ENCODE measurements around the gene SLC4A8.

DNA sequence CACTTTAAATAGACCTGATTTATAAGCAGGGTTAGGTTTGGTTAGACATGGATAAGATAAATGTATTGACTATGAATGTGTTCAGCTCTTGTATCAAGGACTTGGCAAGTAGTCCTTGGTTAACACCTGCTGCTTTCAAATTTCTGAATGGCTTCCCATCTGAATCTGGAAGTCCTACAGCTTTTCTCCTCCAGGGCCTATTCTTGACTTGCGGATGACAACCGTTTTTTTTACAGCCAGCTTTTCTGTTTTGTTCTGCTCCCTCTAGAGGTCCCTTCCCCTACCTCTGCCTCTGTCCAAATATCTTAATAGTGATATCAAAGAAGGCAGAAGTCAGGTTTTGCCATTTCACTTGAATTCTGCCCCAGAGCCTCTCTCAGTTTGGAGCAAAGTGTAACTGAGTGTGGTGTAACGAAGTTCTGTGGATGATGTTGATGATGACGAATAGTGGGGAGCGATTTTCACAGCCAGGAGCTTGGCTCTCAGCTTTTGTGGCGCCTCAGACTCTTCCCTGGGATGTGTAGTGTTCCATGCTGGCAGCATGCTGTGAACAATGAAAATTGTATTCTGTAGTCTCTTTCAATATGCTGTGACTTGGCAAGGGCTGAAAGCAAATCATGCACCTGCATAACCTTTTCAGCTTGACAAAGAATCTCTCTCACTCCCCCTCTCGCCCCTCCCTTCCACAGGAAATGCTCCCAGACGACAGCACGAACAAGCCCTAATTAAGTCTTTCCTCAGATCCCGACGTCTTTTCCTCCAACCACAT, 5.0 kb upstream of the SLC4A8 start:
- TF ChIP-seq, protein P1, sequence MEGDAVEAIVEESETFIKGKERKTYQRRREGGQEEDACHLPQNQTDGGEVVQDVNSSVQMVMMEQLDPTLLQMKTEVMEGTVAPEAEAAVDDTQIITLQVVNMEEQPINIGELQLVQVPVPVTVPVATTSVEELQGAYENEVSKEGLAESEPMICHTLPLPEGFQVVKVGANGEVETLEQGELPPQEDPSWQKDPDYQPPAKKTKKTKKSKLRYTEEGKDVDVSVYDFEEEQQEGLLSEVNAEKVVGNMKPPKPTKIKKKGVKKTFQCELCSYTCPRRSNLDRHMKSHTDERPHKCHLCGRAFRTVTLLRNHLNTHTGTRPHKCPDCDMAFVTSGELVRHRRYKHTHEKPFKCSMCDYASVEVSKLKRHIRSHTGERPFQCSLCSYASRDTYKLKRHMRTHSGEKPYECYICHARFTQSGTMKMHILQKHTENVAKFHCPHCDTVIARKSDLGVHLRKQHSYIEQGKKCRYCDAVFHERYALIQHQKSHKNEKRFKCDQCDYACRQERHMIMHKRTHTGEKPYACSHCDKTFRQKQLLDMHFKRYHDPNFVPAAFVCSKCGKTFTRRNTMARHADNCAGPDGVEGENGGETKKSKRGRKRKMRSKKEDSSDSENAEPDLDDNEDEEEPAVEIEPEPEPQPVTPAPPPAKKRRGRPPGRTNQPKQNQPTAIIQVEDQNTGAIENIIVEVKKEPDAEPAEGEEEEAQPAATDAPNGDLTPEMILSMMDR (optimal IDR thresholded peaks at IDR 0.05 in 1 of 3, IDR thresholded peaks at IDR 0.05 in 1 of 3, conservative IDR thresholded peaks at IDR 0.05 in 1 of 3; ENCODE audit: extremely low read depth in 1 of 3, insufficient read depth in 2 of 3, low read length in 3 of 3) = no peak
- TF ChIP-seq EZH2 (IDR thresholded peaks at IDR 0.05; ENCODE audit: low read length) = no peak
